ENCODE results near the gene KCNH1.

DNA sequence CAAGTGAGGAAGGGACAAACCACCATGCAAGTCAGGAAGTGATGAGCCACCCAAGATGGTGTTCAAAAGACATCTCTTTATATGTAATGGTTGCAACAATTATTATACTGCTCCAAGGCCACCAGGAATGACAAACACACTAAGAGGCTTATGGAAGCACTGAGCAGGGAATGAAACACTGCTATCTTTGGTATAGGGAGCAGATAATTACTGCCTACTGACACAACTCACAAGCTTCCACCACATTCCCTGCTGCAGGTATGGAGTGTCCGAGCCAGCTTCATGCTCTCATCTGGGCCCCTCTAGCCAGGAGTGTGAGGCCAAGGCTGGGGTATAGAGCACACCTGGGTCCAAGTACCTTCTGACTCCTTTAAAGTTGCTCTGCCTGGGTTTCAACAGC lies 433.9 kb downstream of the KCNH1 start:
- TF ChIP-seq, protein P1, sequence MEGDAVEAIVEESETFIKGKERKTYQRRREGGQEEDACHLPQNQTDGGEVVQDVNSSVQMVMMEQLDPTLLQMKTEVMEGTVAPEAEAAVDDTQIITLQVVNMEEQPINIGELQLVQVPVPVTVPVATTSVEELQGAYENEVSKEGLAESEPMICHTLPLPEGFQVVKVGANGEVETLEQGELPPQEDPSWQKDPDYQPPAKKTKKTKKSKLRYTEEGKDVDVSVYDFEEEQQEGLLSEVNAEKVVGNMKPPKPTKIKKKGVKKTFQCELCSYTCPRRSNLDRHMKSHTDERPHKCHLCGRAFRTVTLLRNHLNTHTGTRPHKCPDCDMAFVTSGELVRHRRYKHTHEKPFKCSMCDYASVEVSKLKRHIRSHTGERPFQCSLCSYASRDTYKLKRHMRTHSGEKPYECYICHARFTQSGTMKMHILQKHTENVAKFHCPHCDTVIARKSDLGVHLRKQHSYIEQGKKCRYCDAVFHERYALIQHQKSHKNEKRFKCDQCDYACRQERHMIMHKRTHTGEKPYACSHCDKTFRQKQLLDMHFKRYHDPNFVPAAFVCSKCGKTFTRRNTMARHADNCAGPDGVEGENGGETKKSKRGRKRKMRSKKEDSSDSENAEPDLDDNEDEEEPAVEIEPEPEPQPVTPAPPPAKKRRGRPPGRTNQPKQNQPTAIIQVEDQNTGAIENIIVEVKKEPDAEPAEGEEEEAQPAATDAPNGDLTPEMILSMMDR (IDR thresholded peaks at IDR 0.05), result no peak
- TF ChIP-seq POLR2A (IDR thresholded peaks at IDR 0.05), result no peak

Measured in lower leg skin (tissue), 3 donors.